HFFc6 (cell line): ENCODE results near the gene NECAP2. TPM values are rescaled to one million over a fixed set of nuclear protein-coding genes. Genes with fewer than 3 reads are reported as not detected.

Experiments
- DNase-seq: peaks from one replicate; pipeline ENCODE4 v3.0.0-alpha.2; 2018
- H3K27ac Mint-ChIP-seq: 2 replicates; pipeline ENCODE4 v1.8.0; 2020; ENCODE audit warnings: mild to moderate bottlenecking, mixed read lengths
- H3K27me3 Mint-ChIP-seq: 2 replicates; pipeline ENCODE4 v1.8.0; 2021; ENCODE audit warnings: mild to moderate bottlenecking, moderate library complexity, mixed read lengths; ENCODE audit not compliant: insufficient read depth
- H3K36me3 Mint-ChIP-seq: 2 replicates; pipeline ENCODE4 v1.8.0; 2021; ENCODE audit warnings: low read depth, mixed read lengths
- H3K4me1 Mint-ChIP-seq: 2 replicates; pipeline ENCODE4 v1.8.0; 2020; ENCODE audit warnings: low read depth, mixed read lengths
- H3K4me3 Mint-ChIP-seq: 2 replicates; pipeline ENCODE4 v1.8.0; 2020; ENCODE audit warnings: mild to moderate bottlenecking, moderate library complexity, mixed read lengths
- H3K9me3 Mint-ChIP-seq: 2 replicates; pipeline ENCODE4 v1.8.0; 2020; ENCODE audit warnings: mild to moderate bottlenecking, mixed read lengths
- CTCF ChIP-seq: fragments of 200-600 bp; sonication (generic); IDR thresholded peaks from 2 replicates; pipeline ENCODE4 v1.5.0; 2021; ENCODE audit warnings: antibody characterized with exemption, mild to moderate bottlenecking
- total RNA-seq, 6 experiments: library from RNA; stranded (reverse); fragmentation: NEBNext Ultra II Directional; extraction: Animal tissue kit (Norgen Biotek cat#: 25700); gene quantifications; 2 replicates in 1 of 6; 3 replicates in 5 of 6; pipeline ENCODE4 v1.2.3, GENCODE V29; 2021

The NECAP2 gene
- total RNA-seq, 6 experiments from 2014 or later = 55.6 to 73.1 (median 62.8) TPM

GRCh38 chr1:16443975-16444770, 3.6 kb downstream of the NECAP2 start:
- no peak for DNase-seq
- Mint-ChIP-seq H3K27me3 (peaks cover 1% of the 10 kb centered on the region; the same call in 1 of the 2 replicates), H3K4me3 (no peak overlapping the region), H3K9me3 (no peaks in the 10 kb centered on the region), H3K27ac (no peak overlapping the region), H3K4me1 (peaks cover 14% of the 10 kb centered on the region), H3K36me3 (peaks cover 24% of the 10 kb centered on the region)
- TF ChIP-seq CTCF = no peak

GRCh38 chr1:16445052-16445451, 4.5 kb downstream of the NECAP2 start:
- Mint-ChIP-seq H3K4me1 (peaks cover 11% of the 10 kb centered on the region), H3K27ac (no peak overlapping the region), H3K27me3 (peaks cover 1% of the 10 kb centered on the region; the same call in 1 of the 2 replicates), H3K36me3 (peaks cover 28% of the 10 kb centered on the region), H3K4me3 (no peak overlapping the region), H3K9me3 (no peaks in the 10 kb centered on the region)
- DNase-seq = no peak
- no peak for TF ChIP-seq CTCF

- Mint-ChIP-seq H3K9me3 (no peaks in the 10 kb centered on the region), H3K27me3 (peaks cover 1% of the 10 kb centered on the region; the same call in 1 of the 2 replicates), H3K4me3 (no peak overlapping the region), H3K4me1 (peaks cover 7% of the 10 kb centered on the region), H3K27ac (no peak overlapping the region), H3K36me3 (peaks cover 28% of the 10 kb centered on the region)
- no peak for DNase-seq
- TF ChIP-seq CTCF = no peak
Observed at GRCh38 chr1:16446116-16446515, 5.6 kb downstream of the NECAP2 start.

- no peak for TF ChIP-seq CTCF
- H3K27me3 Mint-ChIP-seq = peaks cover 1% of the 10 kb centered on the region; the same call in 1 of the 2 replicates
- DNase-seq = no peak
- no peak overlapping the region for H3K4me3 Mint-ChIP-seq
- no peaks in the 10 kb centered on the region for H3K4me1 Mint-ChIP-seq
- no peak overlapping the region for H3K27ac Mint-ChIP-seq
- no peaks in the 10 kb centered on the region for H3K9me3 Mint-ChIP-seq
- H3K36me3 Mint-ChIP-seq = peaks cover 32% of the 10 kb centered on the region
Observed at GRCh38 chr1:16447641-16448040, 7.1 kb downstream of the NECAP2 start.

GRCh38 chr1:16449065-16449464, 8.5 kb downstream of the NECAP2 start:
- H3K4me3 Mint-ChIP-seq = no peak overlapping the region
- peaks cover 1% of the 10 kb centered on the region; the same call in 1 of the 2 replicates for H3K27me3 Mint-ChIP-seq
- DNase-seq = no peak
- H3K4me1 Mint-ChIP-seq = no peaks in the 10 kb centered on the region
- H3K9me3 Mint-ChIP-seq = no peaks in the 10 kb centered on the region
- H3K36me3 Mint-ChIP-seq = peaks cover 29% of the 10 kb centered on the region
- TF ChIP-seq CTCF = no peak
- H3K27ac Mint-ChIP-seq = no peak overlapping the region
